GM20431 (cell line): ENCODE results near the gene SCIMP.
"Not testable (repeated sequence)": the region's sequence is repeated elsewhere in the genome, so short reads cannot be mapped to it uniquely, and the experiment has no call there.

Experiments used
- in situ Hi-C: fragments of 300-500 bp; cut with MseI, MboI; formaldehyde crosslinking; loops from one replicate; pipeline ENCODE4 v1.15.0; 2020; ENCODE audit warnings: low sequenced_read_pairs; ENCODE audit not compliant: unreplicated experiment

Gene SCIMP

GRCh38 chr17:5198472-5198871, 36.2 kb downstream of the SCIMP start:
- in situ Hi-C loops = no loop called here

GRCh38 chr17:5194346-5194745, 40.3 kb downstream of the SCIMP start:
- in situ Hi-C loops = no loop called here

GRCh38 chr17:5191541-5192417, 42.9 kb downstream of the SCIMP start, which contains the start of gene ZNF594:
ZNF594 (minus strand) TSS chr17:5191868; CDS start chr17:5184256, 7,612 bp downstream.
- in situ Hi-C loops = no loop called here

- in situ Hi-C loops = no loop called here
These were observed 50.4 kb downstream of the SCIMP start for GRCh38 chr17:5184288-5184687.

GRCh38 chr17:5183410-5183793, 51.3 kb downstream of the SCIMP start:
- in situ Hi-C loops = no loop called here

GRCh38 chr17:5182597-5183409, 51.9 kb downstream of the SCIMP start:
- in situ Hi-C loops = no loop called here

GRCh38 chr17:5181509-5182305, 53.0 kb downstream of the SCIMP start:
- in situ Hi-C loops = no loop called here

GRCh38 chr17:5179003-5179402, 55.7 kb downstream of the SCIMP start:
- in situ Hi-C loops = no loop called here

GRCh38 chr17:5175027-5175426, 59.6 kb downstream of the SCIMP start:
- in situ Hi-C loops = not testable (repeated sequence)

- in situ Hi-C loops = not testable (repeated sequence)
These were observed 68.7 kb downstream of the SCIMP start for GRCh38 chr17:5165791-5166564.

- in situ Hi-C loops = no loop called here
These were observed 70.2 kb downstream of the SCIMP start for GRCh38 chr17:5164436-5164835.

- in situ Hi-C loops = not testable (repeated sequence)
These were observed 72.9 kb downstream of the SCIMP start for GRCh38 chr17:5161793-5162192.

GRCh38 chr17:5160702-5161101, 74.0 kb downstream of the SCIMP start:
- in situ Hi-C loops = not testable (repeated sequence)
